ENCODE data around the gene LMO1. TPM values are rescaled to one million over a fixed set of nuclear protein-coding genes. Genes with fewer than 3 reads are reported as not detected.

The LMO1 gene
- total RNA-seq, 3 donors from 2014 or later (not counting 1 experiment from before 2014, with no cell fraction given), result not detected

DNA sequence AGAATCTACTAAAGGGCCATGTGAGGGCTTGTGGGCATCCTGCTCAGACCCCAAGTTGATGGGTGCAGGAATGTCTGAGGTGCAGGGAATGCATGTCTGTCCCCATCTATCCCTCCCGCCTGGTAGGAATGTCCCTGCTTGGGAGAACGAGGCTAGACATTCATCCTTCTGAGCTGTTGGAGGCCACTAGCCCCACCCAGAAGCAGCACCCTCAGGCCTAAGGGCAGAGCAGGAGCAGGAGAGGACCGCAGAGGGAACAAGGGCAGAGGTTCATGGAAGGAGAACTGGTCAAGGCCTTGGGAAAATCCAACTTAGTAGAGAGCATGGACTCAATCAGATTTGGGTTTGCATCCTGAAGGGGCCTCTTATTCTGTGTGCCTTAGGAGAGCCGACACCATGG, 22.1 kb upstream of the LMO1 start:
- no peak for TF ChIP-seq CTCF (IDR thresholded peaks at IDR 0.05)
- Histone ChIP-seq H3K27ac (ENCODE audit: low read length) (no peak overlapping the region), H3K4me1 (ENCODE audit: control insufficient read depth, insufficient read depth, low read length) (no peaks in the 10 kb centered on the region), H3K36me3 (ENCODE audit: control insufficient read depth, insufficient read depth, low read length) (no peaks in the 10 kb centered on the region), H3K27me3 (ENCODE audit: control insufficient read depth, insufficient read depth, low read length) (peaks cover 3% of the 10 kb centered on the region), H3K9me3 (ENCODE audit: control insufficient read depth, insufficient read depth, low read length) (no peaks in the 10 kb centered on the region), H3K4me3 (ENCODE audit: low read length) (no peak overlapping the region)
- ATAC-seq (no peak), DNase-seq (no peak)
- Mint-ChIP-seq H3K27me3 (ENCODE audit: low read depth in 2 of 2) (peaks cover 13 to 17% of the 10 kb centered on the region in 2 donors), H3K4me1 (no peaks in the 10 kb centered on the region), H3K4me3 (no peak overlapping the region), H3K36me3 (no peaks in the 10 kb centered on the region), H3K9me3 (no peaks in the 10 kb centered on the region), H3K27ac (no peak overlapping the region)
- intact Hi-C loops (cut with micrococcal nuclease), result no loop called here
- WGBS (ENCODE audit: insufficient coverage), result 88% methylated on average over 4 of the region's 4 CpGs

GRCh38 chr11:8285228-8285627, 21.6 kb upstream of the LMO1 start:
- no peaks in the 10 kb centered on the region for H3K4me1 ChIP-seq (ENCODE audit: control insufficient read depth, insufficient read depth, low read length)
- DNase-seq (peak in 1 of 2 donors; percentile 0), ATAC-seq (no peak)
- Mint-ChIP-seq H3K27me3 (ENCODE audit: low read depth in 2 of 2) (peaks cover 13 to 17% of the 10 kb centered on the region in 2 donors), H3K9me3 (no peaks in the 10 kb centered on the region), H3K4me1 (no peaks in the 10 kb centered on the region), H3K4me3 (no peak overlapping the region), H3K27ac (no peak overlapping the region), H3K36me3 (no peaks in the 10 kb centered on the region)
- no peaks in the 10 kb centered on the region for H3K9me3 ChIP-seq (ENCODE audit: control insufficient read depth, insufficient read depth, low read length)
- WGBS (ENCODE audit: insufficient coverage), result 87% methylated on average over 2 of the region's 3 CpGs
- no peaks in the 10 kb centered on the region for H3K36me3 ChIP-seq (ENCODE audit: control insufficient read depth, insufficient read depth, low read length)
- intact Hi-C loops (cut with micrococcal nuclease), result no loop called here
- no peak overlapping the region for H3K4me3 ChIP-seq (ENCODE audit: low read length)
- no peak for TF ChIP-seq CTCF (IDR thresholded peaks at IDR 0.05)
- H3K27me3 ChIP-seq (ENCODE audit: control insufficient read depth, insufficient read depth, low read length), result peaks cover 3% of the 10 kb centered on the region
- H3K27ac ChIP-seq (ENCODE audit: low read length), result no peak overlapping the region

- intact Hi-C loops (cut with micrococcal nuclease), result no loop called here
- Mint-ChIP-seq H3K9me3 (no peaks in the 10 kb centered on the region), H3K27ac (no peak overlapping the region), H3K4me3 (no peak overlapping the region), H3K36me3 (no peaks in the 10 kb centered on the region), H3K4me1 (no peaks in the 10 kb centered on the region), H3K27me3 (ENCODE audit: low read depth in 2 of 2) (peaks cover 13 to 17% of the 10 kb centered on the region in 2 donors)
- H3K4me3 ChIP-seq (ENCODE audit: low read length), result no peak overlapping the region
- no peaks in the 10 kb centered on the region for H3K36me3 ChIP-seq (ENCODE audit: control insufficient read depth, insufficient read depth, low read length)
- no peak for TF ChIP-seq CTCF (IDR thresholded peaks at IDR 0.05)
- 18% methylated on average over 29 of the region's 32 CpGs for WGBS (ENCODE audit: insufficient coverage)
- no peak overlapping the region for H3K27ac ChIP-seq (ENCODE audit: low read length)
- no peaks in the 10 kb centered on the region for H3K9me3 ChIP-seq (ENCODE audit: control insufficient read depth, insufficient read depth, low read length)
- peaks cover 3% of the 10 kb centered on the region for H3K27me3 ChIP-seq (ENCODE audit: control insufficient read depth, insufficient read depth, low read length)
- H3K4me1 ChIP-seq (ENCODE audit: control insufficient read depth, insufficient read depth, low read length), result no peaks in the 10 kb centered on the region
- DNase-seq, result peak in 1 of 2 donors; percentile 9
- ATAC-seq, result no peak
These were observed 20.0 kb upstream of the LMO1 start for GRCh38 chr11:8283465-8284230.

GRCh38 chr11:8283100-8283464, 19.4 kb upstream of the LMO1 start:
- Histone ChIP-seq H3K27me3 (ENCODE audit: control insufficient read depth, insufficient read depth, low read length) (peaks cover 3% of the 10 kb centered on the region), H3K36me3 (ENCODE audit: control insufficient read depth, insufficient read depth, low read length) (no peaks in the 10 kb centered on the region), H3K9me3 (ENCODE audit: control insufficient read depth, insufficient read depth, low read length) (no peaks in the 10 kb centered on the region), H3K4me1 (ENCODE audit: control insufficient read depth, insufficient read depth, low read length) (no peaks in the 10 kb centered on the region), H3K27ac (ENCODE audit: low read length) (no peak overlapping the region), H3K4me3 (ENCODE audit: low read length) (no peak overlapping the region)
- Mint-ChIP-seq H3K36me3 (no peaks in the 10 kb centered on the region), H3K4me3 (no peak overlapping the region), H3K4me1 (no peaks in the 10 kb centered on the region), H3K27ac (no peak overlapping the region), H3K27me3 (ENCODE audit: low read depth in 2 of 2) (peaks cover 10 to 13% of the 10 kb centered on the region in 2 donors), H3K9me3 (no peaks in the 10 kb centered on the region)
- ATAC-seq, result no peak
- DNase-seq, result no peak
- no peak for TF ChIP-seq CTCF (IDR thresholded peaks at IDR 0.05)
- intact Hi-C loops (cut with micrococcal nuclease), result no loop called here
- 58% methylated on average over 8 of the region's 8 CpGs for WGBS (ENCODE audit: insufficient coverage)
